ENCODE measurements around the gene UBE2F. TPM values are rescaled to one million over a fixed set of nuclear protein-coding genes. Genes with fewer than 3 reads are reported as not detected.

Gene UBE2F
- total and polyA plus RNA-seq, 9 of the 15 experiments (the other 6 are each of a cell fraction or from before 2014, with no cell fraction given), result 18.1 to 88.1 (median 53.0) TPM

DNA sequence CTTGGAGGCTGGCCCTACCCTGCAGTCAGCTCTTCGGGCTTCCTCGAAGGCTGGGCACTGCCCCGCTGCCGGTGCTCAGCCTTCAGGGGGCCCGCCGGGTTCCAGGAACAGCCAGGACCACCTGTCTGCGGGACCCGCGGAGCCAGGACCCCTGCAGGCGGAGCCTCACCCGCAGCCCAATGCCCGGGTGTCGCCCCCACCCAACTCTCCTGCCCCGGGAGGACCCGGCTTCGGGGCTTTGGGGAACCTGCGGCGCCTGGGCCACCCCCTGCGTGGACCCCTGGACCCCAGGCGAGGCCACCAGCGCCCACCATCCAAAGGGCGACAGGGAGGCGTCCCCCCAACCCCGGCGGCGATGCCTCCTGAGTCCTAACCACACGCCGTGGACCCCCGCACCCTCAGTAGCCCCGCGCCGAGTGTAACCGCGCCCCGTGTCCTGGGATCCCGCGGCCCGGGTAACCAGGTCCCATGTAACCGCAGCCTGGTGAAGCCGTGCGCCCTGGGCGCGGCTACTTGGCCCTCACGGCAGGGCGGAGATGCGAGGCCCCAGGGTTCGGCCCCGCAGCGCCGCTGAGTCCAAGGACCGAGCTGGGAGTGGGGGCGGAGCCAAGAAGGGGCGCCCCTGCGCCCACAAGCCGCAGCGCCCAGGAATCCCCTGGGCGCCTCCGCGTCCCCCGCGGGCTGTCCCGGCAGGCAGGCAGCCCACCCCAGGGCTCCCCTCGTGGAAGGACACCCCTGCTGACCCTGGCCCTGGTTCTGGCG, 11.0 kb upstream of the UBE2F start:
- no peak overlapping the region for H3K4me2 ChIP-seq (ENCODE audit: insufficient read depth, low read length)
- no peaks in the 10 kb centered on the region for H3K79me2 ChIP-seq (ENCODE audit: control insufficient read depth, insufficient read depth, low read length)
- H3K9me3 ChIP-seq (replicated peaks; ENCODE audit: control insufficient read depth, insufficient read depth, low read depth, low read length), result no peaks in the 10 kb centered on the region
- ChIA-PET POLR2A (interaction anchor here (1.1 kb wide), 1 partner anchor 33 kb away, joined by 3 read pairs; no protein-coding TSS in a partner anchor), CTCF (ENCODE audit: low intra/inter-chr PET ratio) (no interaction called here)
- FAIRE-seq, result no peak
- WGBS (ENCODE audit: insufficient coverage, low coverage, missing lambda C conversion rate), result 85% methylated on average over 4 of the region's 64 CpGs
- no peak for DNase-seq (ENCODE audit: extremely low read depth in 1 of 4, low spot score in 3 of 4)
- no peaks in the 10 kb centered on the region for H3K36me3 ChIP-seq (ENCODE audit: control insufficient read depth, insufficient read depth, low read length)
- no TSS peak for BruUV-seq (replicated peaks)
- no peaks in the 10 kb centered on the region for H3K27me3 ChIP-seq (ENCODE audit: control insufficient read depth in 2 of 2, insufficient read depth in 2 of 2, low read length in 2 of 2)
- intact Hi-C loops (cut with micrococcal nuclease), result no loop called here
- H3K9ac ChIP-seq (ENCODE audit: insufficient read depth in 1 of 2, low read depth in 2 of 2, low read length in 2 of 2), result no peak overlapping the region
- H3K9me1 ChIP-seq (ENCODE audit: control insufficient read depth, insufficient read depth, low read length), result no peaks in the 10 kb centered on the region
- in situ Hi-C loops (cut with MboI), result no loop called here
- no peaks in the 10 kb centered on the region for H4K20me1 ChIP-seq (replicated peaks; ENCODE audit: control insufficient read depth, insufficient read depth, low read length)
- H3K27ac ChIP-seq (ENCODE audit: extremely low read depth, low read depth, low read length), result no peak overlapping the region
- TF ChIP-seq POLR2AphosphoS2 (IDR thresholded peaks at IDR 0.05; ENCODE audit: low read length) (no peak), NRF1 (conservative IDR thresholded peaks at IDR 0.05 in 1 of 2, IDR thresholded peaks at IDR 0.05 in 1 of 2) (no peak), TFAM (CRISPR knock-in tag; conservative IDR thresholded peaks at IDR 0.05) (no peak), RNF2 (IDR thresholded peaks at IDR 0.05) (no peak), ZNF511 (CRISPR knock-in tag; IDR thresholded peaks at IDR 0.05) (no peak), TARDBP (IDR thresholded peaks at IDR 0.05) (no peak), LARP7 (IDR thresholded peaks at IDR 0.05) (no peak), PBX2 (CRISPR knock-in tag; IDR thresholded peaks at IDR 0.05; ENCODE audit: low read depth) (no peak), PBX2 (tag; conservative IDR thresholded peaks at IDR 0.05; ENCODE audit: low read depth) (no peak)
- no peak for ATAC-seq
- peaks cover 0 to 5% of the 10 kb centered on the region in 2 experiments; a peak in 1 of 5 replicates for H3K4me1 ChIP-seq (replicated peaks in 1 of 2; ENCODE audit: control insufficient read depth in 2 of 2, insufficient read depth in 2 of 2, low read length in 2 of 2)
- no peak overlapping the region for H3K4me3 ChIP-seq
- no peak overlapping the region for H2AFZ ChIP-seq (ENCODE audit: low read depth, low read length)

All from K562 (cell line).